GM18502 (cell line): ENCODE measurements around the gene RNF157.
A peak's percentile ranks its signal among the peaks of the same experiment; 100 is the strongest.

Source experiments
- ATAC-seq: cut with Tn5 transposase; IDR thresholded peaks from one replicate; pipeline ENCODE4 v1.9.1; 2021; ENCODE audit warnings: mild to moderate bottlenecking; ENCODE audit not compliant: unreplicated experiment, poor library complexity

Gene RNF157

DNA sequence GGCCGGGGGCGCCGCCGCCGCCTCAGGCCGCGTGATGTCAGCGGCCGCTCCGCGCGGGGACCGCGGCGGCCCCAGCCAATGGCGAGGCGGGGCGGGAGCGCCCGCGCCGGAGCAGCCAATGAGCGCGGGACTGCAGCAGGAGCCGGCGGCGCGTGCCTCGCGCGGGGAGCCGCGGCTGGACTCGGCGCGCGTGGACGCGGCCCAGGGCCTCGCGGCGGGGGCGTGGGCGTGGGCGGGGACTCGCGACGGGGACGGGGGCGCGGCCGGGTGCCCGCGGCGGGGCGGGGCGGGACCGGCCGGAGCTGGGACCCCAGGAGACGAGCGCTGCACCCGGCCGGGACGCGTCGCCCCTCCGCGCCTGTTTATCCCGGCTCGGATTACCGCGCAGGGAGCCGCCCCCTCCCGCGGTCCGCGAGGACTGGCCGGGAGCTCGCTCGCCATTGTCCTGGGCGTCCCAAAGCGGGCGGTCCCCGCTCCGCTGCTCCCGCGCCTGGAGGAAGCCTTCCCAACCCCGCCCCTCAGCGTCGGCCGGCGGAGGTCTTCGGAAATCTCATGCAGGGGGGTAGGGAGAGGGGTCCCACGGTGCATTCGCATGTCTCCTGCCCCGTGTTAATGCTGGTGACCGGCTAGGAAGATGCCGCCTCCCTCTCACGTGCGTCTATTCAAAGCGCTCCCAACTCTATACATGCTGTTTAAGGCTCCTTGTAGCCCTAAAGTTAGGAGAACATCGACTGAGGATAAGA is at the start of gene RNF157:
TSS of gene RNF157 (minus strand) at position 33 of the 743 bp plus-strand sequence. CDS start 253 bp downstream, outside the sequence.
- ATAC-seq, result peak; percentile 71

DNA sequence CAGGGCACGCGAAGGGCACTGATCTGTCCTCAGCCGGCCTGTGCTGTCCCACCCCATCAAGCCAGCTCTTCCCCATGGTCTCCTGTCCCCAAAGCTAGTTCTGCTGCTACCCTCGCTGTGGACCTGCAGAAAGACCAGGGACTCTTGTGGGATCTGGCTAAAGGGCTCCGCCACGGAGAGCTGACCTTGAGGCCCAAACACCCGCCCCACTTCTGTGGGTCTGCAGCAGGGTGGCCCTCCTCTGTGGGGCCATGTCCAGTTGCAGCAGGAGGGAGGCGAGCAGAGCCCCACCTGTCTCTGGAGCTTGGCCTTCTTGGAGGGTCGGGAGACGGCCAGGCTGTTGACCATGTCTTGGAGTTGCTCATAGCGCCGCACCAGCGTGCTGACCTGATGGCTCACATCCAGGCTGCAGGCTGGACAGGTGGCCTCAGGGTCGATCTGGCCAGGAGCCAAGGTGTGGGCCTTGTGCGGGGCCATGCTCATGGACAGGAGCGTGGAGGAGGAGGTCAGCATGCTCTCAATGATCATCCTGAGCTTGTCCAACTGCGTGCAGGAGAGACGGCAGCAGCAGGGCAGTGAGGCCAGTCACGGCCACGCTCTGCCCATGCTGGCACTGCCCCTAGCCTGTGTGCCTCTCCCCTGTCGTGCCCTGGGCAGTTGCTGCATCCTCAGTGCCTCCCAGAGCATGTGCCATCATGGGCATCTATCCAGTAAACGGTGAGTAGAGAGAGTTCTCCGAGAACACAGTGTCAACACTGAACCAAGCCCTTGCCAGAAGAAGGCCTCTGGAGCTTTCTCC is 41.5 kb upstream of the RNF157 start:
- no peak for ATAC-seq

DNA sequence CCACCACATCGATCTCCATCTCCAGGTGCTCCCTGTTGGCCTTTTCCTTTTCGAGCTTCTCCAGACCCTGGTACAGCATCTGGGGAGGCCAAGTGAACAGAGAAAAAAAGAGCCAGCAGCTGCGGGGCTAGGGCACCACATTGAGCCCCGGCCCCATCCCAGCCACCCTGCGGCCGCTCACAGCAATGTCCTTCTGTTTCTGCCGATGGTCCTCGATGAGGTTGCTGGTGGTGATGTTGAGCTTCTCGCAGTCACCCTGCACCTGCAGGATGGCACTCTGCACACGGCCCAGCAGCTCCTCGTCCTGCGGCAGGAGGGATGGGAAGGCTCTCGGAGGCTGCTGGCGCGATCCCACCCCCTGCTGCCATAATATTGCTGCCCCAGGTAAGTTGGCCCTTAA is 40.4 kb upstream of the RNF157 start:
- no peak for ATAC-seq

DNA sequence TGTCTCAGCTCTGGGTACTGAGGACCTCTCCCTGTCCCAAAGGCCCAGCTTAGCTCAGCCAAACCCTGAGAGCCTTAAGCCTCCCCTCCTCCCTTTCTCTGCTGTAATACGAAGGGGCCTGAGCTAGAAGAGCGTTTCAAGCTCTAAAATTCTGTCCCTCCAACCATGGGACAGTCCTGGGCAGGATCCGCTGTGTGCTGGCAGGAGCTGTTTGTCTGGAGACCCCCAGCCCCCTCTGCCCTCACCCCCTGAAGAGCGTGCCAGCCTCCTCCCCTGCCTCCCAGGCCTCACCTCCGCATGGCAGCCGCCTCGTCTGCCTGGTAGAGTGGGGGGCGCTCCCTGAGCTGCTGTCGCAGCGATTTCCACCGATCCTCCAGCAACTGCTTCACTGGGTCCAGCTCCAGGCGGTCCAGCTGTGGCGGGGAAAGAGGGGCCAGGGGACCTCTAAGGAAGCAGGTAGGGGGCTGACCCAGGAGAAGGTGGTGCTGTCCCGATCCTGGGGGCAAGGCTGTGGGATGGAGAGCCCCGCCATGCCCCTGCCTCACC is 39.5 kb upstream of the RNF157 start:
- no peak for ATAC-seq

DNA sequence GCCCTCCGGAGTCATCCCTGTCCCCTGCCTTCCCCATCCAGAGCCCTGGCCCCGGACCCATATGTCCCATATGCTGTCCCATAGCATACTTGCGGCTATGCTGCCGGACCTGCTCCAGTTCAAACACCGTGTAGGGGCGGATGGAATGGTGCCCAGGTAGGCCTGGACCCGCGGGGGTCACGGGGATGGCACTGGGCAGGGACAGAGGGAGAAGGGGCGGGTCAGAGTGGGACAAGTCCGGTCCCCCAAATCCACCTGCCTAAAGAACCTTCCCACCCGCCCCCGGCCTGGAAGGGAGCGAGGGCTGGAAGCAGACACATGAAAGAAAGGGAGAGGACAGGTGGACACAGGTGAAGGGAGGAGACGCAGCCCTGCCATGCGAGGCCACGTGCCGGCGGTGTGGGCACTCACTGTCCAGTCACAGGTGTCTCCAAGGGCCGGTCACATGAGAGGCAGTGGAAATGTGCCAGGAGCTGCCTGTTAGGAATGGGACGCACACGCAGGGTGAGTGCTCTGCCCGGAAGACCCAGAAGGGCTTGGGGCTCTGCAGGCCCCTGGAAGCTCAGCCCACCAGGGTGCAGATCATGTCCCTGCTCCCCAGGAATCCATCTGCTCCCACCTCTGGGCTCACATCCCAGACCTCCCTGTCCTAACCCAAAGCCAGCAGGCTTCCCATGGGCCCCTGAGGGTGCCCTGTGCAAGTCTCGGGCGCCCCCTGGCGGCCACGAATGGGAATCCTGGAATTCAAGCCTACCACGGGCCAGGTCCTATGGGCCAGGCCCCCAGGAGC is 38.9 kb upstream of the RNF157 start:
- no peak for ATAC-seq

DNA sequence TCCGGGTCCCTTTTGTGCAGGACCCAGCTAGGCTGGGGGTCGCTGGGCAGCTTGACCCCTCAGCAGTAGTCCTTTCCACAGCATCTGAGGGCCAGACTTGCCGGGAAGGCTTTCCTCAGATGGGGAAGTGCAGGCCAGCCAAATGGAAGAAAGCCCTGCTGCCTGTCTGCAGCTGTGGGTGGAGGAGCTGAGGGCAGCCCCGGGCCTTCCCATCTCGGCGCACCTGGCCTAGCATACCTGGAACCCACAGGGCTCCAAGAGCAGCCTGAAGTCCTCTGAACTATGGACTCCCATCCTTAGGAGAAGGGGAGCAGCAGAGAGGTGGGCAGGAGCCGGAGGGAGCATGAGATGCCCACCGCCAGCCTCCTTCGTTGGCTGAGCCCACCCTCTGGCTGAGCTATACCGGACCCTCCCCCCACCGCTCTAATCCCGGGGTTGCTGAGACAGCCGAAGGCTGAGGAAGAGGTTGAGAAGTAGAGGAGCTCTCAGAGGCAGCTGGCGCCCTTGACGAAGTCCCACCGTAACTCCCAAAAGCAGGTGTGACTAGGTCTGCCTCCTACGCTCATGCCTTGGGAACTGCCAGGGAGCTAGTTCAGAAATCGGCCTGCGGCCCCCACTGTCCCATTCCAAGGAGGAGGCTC is 38.1 kb upstream of the RNF157 start:
- no peak for ATAC-seq

DNA sequence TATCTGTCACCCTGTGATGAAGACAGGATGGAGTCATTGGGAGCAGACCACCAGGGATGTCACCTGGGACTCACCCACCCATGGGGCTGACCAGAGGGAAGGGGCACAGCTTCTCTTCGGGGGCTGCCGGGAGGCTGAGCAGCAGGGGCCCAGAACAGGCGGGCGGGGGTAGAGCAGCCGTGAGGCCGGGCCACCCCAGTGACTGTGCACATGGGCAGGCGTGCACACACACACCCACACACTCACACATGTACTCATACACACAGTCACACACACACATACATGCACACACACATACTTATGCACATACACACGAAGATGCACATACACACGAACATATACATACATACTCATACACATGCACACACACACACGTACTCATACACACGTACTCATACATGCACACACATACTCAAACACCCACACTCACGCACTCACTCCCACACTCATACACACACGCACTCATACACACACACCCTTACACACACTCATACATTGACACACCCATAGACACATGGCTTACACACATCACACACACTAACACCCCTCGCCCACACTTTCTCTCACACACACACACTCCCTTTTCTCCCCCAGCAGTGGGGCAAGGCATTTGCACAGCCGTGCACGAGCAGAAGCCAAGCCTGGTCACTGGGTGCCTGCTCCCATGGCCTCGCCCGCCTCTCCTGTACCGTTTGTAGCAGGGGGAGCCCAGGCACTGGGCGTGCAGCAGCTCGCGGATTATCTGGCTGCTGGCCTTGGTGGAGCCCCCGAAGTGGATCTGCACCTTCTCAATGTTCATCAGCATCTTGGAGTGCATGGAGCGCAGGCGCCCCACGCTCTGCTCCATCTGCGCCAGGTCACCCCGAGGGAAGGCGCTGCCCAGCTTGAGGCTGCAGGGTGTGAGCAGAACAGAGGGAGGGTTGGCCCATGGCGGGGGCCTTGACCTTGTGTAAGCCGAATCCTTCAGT is 37.3 kb upstream of the RNF157 start:
- ATAC-seq, result no peak

DNA sequence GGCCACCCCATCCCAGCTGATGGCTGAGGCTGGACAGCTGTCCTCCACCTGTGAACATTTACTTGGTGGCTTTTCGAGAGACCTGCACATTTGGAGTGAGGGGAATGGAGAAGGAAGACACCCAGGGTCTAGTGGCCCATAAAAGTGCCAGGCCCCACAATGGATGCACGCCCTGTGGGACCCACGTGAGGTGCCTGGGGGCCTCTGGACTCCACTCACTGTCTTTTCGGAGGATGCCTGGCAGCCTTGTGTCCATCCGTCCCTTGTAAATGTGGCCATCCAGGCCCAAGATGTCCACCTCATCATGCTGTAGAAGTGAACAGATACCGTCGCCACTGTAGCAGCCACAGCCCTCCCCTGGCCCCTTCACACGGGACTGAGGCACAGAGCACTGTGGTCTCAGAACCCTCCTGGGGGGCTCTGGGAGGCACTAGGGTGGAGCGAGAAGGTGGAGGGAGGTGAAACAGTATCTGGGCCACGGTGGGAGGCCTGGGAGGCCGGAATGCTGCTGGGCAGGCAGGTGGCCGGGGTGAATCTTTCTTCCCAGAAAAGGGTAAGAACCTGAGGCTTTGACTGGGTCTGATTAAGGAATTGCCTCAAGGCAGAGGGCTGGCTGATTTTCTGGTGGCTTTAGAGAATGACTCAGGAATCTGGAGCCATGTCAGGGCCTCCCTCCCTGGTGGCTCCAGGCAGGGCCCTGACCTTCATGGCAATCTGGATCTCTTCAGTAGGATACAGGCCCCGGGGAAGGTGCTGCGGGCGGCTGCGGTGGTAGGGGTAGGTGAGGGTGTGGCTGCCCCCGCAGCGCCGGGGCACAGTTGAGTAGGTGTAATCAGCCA is 36.4 kb upstream of the RNF157 start:
- ATAC-seq, result no peak

DNA sequence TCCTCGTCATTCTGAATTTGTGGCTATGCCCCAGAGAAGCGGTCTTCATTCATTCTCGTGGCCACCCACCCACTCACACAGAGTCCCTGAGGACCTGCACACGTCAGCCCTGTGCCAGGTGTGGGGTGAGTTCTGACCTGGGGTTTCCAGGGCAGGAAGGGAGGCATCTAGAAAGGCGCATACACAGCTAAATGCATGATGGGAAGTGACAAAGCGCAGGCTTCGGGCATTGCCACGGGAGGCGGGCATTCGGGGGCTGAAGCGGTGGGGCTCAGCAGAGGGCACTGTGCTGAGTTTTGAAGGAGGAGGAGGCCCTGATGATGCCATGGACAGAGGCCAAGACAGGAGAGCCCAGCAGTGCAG is 35.8 kb upstream of the RNF157 start:
- no peak for ATAC-seq

DNA sequence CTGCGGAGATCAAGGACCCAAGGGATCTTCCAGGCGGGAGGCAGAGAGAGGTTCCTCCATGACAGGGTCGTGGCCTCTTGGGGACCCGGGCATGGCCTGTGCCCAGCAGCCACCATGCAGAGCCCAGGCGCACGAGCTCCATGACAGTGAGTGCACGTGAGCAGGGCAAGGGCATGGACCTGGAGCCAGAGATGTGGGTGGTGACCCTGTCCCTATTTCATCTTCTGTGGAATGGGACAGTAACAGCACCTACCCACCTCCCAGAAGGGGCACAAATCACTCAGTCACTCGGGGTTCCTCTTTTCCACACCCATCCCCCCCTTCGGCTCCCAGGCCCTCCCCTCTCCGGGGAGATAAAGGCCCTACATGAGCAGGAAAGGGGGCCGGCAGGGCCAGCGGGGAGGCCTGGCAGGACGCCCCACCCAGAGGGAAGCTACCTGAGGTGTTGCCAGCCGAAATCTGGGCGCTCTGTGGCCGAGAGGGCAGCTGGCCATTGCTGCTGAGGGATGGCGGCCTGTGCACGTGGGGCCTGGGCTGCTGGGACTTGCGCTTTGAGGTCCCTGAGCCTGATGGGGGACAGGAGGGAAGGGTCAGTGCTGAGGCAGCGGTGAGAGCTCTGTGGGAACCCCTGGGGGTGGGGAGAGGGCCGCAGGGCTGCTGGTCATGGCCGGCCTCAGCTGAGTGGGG is 35.2 kb upstream of the RNF157 start:
- no peak for ATAC-seq

DNA sequence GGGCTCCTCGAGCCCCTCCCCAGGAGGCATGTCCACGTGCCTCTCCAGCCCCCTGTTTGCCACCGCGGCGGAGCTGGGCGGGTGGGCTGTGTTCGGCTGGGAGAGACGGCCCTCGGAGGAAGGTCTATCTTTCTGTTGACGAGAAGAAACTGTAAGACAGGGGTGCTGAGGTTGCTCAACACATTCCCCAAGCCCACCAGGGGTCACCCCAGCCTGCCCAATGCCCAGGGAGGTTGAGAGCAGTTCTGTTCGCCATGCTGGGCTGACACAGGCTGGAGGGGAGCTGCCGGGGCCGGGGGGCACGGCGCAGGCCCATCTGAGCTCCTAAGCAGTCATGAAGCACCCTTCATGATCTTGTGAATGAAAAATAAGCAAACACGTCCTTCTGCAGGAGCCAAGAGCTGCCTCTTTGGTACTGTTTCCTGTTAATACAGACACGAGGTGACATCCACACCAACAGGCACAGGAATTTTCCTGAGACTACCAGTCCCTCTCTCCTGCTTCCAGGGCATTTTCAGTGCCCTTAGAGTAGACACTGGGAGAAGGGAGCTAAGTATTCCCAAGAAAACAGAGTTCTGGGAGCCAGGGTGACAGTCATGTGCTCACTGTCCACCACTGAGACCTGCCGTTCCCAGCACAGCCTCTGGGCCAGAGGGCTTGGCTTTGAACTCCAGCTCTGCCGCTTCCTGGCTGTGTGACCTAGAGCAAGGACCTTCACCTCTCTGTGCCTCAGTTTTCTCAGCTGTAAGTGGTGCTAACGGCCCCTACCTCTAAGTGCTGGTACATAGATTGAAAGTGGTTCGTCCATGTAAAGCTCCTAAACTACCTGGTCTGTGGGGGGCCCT is 34.0 kb upstream of the RNF157 start:
- no peak for ATAC-seq

DNA sequence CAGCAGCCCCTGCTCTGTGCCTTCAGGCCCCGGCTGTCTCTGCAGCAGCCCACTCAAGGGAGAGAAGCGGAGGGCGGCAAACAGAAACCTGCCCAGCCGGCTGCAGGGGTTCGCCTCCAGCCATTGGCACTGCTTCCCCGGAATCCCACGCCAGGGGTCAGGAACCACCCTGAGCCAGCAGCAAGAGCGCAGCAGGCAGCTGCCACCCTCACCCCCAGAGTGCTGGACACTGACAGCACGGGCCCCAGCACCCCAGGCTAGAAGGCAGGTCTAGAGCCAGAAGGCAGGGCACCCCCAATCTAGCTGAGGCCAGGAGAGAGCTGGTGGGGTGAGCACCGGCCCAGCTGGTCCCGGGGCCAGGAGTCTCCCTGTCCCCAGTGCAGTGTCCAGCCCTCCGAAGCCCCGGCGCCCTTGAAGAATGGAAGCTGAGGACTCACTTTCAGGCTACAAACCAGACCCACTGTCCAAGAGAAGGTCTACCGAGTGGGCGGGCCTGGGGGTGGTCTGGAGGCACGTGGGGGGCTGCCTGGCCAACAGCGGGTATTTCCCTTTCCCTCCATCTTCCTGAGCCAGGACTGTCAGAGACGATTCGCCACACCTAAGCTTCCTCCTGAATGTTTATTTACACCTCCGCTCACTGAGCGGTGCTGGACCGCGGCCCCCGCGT is 33.3 kb upstream of the RNF157 start:
- ATAC-seq, result no peak

DNA sequence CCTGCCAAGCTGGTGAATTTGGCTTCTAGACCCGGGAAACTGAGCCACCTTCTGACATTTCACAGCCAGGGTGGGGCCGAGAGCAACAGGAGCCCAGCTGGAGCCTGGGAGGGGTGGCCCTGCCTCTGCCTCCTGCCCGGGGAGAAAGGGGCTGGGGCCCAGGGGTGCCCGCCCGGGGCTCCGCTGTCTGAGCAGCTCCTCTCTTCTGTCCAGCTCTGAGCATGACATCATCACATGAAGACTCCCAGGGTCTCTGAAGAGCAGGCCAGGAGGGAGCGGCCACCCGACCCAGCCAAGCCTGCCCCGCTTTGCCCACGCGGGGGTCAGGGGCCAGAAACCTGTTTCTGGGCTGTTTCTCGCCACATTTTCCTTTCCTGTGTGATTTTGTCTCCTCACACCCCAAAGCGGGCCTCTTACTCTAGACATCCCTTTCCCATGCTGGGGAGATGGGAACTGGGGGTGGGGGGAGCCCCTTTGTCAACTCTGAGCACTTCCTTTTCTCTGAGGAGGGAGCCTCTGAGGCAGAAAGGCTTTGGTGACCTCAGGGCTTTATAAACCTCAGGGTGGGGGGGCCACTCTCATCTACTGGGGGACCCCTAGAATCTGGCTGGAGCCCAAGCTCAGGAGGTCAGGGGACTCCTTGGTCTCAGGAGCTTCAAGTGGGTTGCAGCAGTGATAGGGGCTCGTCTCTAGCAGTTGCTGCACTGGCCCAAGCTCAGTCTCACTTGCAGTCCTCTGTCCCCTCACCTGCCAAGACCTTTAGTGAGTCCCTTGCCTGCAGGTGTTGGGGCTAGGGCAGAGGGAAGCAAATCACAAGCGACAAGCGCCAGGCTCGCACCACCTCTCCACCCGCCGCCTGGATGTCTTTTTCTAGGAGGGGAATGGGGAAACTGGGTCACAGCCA is 32.5 kb upstream of the RNF157 start:
- peak; percentile 21 for ATAC-seq

DNA sequence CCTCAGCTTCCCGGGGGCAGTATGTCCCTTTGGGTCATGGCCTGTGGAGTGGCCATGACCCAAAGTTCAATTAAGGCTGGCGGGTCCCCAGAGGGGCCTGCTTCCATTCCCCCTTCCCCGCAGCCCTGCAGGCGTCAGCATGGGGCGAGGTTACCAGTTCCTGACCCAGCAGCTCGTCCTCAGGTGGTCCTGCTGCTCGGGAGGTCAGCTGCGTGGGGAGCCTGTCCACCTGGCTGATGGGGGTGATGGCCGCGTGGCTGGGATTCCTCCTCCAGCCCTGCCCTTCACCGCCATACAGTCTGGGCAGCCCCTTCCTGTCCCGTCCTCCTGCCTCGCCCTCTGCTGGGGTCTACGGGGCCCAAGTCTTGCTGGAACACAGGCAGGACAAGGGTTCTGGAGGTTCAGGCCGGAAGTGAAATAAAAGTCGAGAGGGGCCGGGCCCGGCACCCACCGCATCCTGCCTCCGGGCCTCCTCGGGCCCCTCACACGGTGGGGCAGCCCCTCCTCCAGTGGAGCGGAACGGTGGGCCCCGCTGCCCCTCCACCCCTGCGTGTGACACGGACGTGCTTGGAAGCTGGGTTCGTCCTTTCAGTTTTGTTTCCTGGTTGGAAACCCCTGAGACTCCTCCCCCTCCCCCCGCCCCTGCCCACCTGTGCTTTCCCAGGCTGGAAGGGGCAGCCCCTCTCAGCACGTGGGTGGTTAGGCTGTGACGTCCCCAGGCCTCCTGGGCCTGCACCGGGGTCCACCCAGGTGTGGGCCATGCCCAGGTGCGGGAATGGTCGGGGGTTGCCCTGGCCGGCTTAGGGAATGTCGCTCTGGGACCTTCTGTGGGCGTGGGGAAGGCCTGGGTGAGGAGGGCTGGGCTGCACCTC is 31.6 kb upstream of the RNF157 start:
- ATAC-seq, result peak; percentile 51
